Stimulated activated CD4-positive, alpha-beta T cell treated with anti-CD3 and anti-CD28 coated beads, Interleukin-12 subunit alpha, Interleukin-12 subunit beta, amount 100 ng/mL, for 4 hours (primary cell): ENCODE results near the gene ZNF71.
"Not testable (repeated sequence)": the region's sequence is repeated elsewhere in the genome, so short reads cannot be mapped to it uniquely, and the experiment has no call there.

Source experiments
- DNase-seq: peaks from one replicate; pipeline ENCODE4 v3.0.0-alpha.2; 2020

Gene ZNF71

GRCh38 chr19:56623006-56623405, 27.9 kb downstream of the ZNF71 start:
- no peak for DNase-seq

GRCh38 chr19:56625708-56626107, 30.6 kb downstream of the ZNF71 start:
- no peak for DNase-seq

- no peak for DNase-seq
Observed at GRCh38 chr19:56633021-56633420, 37.9 kb downstream of the ZNF71 start.

- peak; percentile 8 for DNase-seq
Observed at GRCh38 chr19:56637976-56638555, 43.0 kb downstream of the ZNF71 start.

GRCh38 chr19:56639217-56639616, 44.1 kb downstream of the ZNF71 start:
- no peak for DNase-seq

- DNase-seq = no peak
Observed at GRCh38 chr19:56642711-56643459, 47.8 kb downstream of the ZNF71 start, which contains the start of gene SMIM17. Gene SMIM17, plus strand, starts transcription at chr19:56643159. Its CDS starts 2,509 bp downstream, at chr19:56645668.

GRCh38 chr19:56643460-56643955, 48.4 kb downstream of the ZNF71 start:
- DNase-seq = no peak

GRCh38 chr19:56654151-56654550, 59.0 kb downstream of the ZNF71 start:
- no peak for DNase-seq

- no peak for DNase-seq
Observed at GRCh38 chr19:56660381-56661107, 65.4 kb downstream of the ZNF71 start.

- DNase-seq = no peak
Observed at GRCh38 chr19:56661248-56661647, 66.1 kb downstream of the ZNF71 start.

- no peak for DNase-seq
Observed at GRCh38 chr19:56663931-56664500, 68.9 kb downstream of the ZNF71 start.

GRCh38 chr19:56664511-56664910, 69.4 kb downstream of the ZNF71 start:
- no peak for DNase-seq

- no peak for DNase-seq
Observed at GRCh38 chr19:56667311-56667870, 72.3 kb downstream of the ZNF71 start.

- no peak for DNase-seq
Observed at GRCh38 chr19:56668676-56669075, 73.6 kb downstream of the ZNF71 start.

- DNase-seq = no peak
Observed at GRCh38 chr19:56670401-56670960, 75.4 kb downstream of the ZNF71 start.

GRCh38 chr19:56670961-56671612, 76.0 kb downstream of the ZNF71 start:
- no peak for DNase-seq

- DNase-seq = peak; percentile 88
Observed at GRCh38 chr19:56671613-56671994, 76.5 kb downstream of the ZNF71 start, which contains the start of gene ZNF835. Gene ZNF835, minus strand, starts transcription at chr19:56671757. Its CDS starts 6,559 bp downstream, at chr19:56665198.

- not testable (repeated sequence) for DNase-seq
Observed at GRCh38 chr19:56672610-56673009, 77.5 kb downstream of the ZNF71 start.
